ENCODE measurements around the gene SH3BP5L. TPM values are rescaled to one million over a fixed set of nuclear protein-coding genes. Genes with fewer than 3 reads are reported as not detected.

SH3BP5L gene
- total and polyA plus RNA-seq, 2 experiments from 2014 or later, result 14.1 to 34.8 TPM

GRCh38 chr1:248839168-248839555 lies 13.4 kb upstream of the SH3BP5L start:
- peak overlapping the region; percentile 99 for H3K27ac ChIP-seq
- H3K4me3 ChIP-seq, result peak overlapping the region; percentile 89
- H3K9me3 ChIP-seq (ENCODE audit: low read depth), result no peaks in the 10 kb centered on the region
- H3K4me1 ChIP-seq (ENCODE audit: low read depth), result peaks cover 8% of the 10 kb centered on the region
- TF ChIP-seq CTCF (IDR thresholded peaks at IDR 0.05; ENCODE audit: low read depth, low read length), result no peak
- H3K27me3 ChIP-seq, result no peaks in the 10 kb centered on the region
- no peaks in the 10 kb centered on the region for H3K36me3 ChIP-seq
- no peak for DNase-seq (ENCODE audit: low read depth in 1 of 2, low spot score in 1 of 2)

DNA sequence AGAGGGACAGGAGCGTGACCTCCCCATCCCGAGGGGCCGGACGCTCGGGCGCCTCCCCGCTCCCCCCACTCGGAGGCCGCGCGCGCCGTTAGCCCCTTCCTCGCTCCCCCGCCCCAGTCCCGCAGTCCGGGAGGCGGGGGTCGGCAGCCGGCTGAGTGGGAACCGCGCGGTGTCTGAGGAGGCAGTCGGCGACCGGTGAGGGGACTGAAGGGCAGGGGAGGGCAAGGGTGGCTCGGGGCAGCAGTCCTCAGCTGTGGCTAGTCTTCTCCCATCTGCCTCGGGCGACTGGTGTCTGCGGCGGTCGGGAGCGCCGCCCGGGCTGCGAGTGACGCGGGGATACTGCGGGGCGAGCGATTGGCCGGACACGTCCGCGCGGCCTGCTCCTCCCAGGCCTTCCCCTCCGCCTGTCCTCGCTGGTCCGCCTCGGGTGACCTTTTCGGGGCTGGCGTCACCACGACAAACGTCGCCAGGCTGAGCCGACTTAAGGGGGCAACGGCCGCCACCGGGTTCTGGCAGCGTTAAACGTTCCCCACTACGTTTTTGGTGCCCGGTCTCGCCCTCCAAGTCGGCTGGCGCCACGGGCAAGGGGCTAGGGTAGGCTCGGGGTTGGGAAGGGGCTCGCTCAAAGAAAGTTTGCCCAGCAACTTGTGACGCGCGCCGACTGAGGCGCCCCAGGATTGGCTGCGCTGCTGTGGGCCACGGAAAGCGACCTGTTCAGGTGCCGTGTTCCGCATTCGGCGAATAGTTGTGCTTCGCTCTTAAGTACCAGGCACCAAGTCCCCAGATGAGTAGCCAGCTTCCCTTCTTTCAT lies 12.8 kb upstream of the SH3BP5L start:
- TF ChIP-seq CTCF (IDR thresholded peaks at IDR 0.05; ENCODE audit: low read depth, low read length), result no peak
- no peaks in the 10 kb centered on the region for H3K27me3 ChIP-seq
- H3K27ac ChIP-seq, result peak overlapping the region; percentile 99
- peak; percentile 91 to 95 for DNase-seq (ENCODE audit: low read depth in 1 of 2, low spot score in 1 of 2)
- no peaks in the 10 kb centered on the region for H3K9me3 ChIP-seq (ENCODE audit: low read depth)
- peaks cover 8% of the 10 kb centered on the region for H3K4me1 ChIP-seq (ENCODE audit: low read depth)
- no peaks in the 10 kb centered on the region for H3K36me3 ChIP-seq
- peak overlapping the region; percentile 89 for H3K4me3 ChIP-seq

DNA sequence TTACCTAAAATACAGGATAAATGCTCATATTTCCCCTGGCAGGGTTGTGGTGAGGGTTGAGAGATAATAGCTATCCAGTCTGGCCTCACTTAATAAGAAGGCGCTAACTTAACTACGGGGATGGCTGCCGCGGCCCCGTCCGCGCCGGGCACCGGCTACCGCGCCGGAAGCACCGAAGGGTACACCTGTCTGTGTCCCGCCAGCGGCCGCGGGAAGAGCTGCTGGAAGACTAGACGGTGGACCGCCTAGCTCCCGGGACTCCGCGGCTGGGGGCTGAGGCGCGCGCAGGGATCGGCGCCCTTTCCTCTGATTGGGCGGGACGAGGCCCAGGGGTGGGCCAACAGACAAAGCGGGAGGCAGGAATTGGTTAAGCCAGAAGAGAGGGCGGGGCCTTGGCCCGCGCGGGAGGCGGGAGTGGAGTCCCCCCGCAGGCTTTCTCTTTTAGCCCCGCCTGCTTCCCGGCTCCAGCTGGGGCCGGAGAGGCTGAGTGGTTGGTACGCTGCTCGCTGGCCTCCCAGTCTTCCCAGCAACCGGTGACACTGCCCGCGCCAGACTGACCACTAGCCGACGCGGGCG lies 12.2 kb upstream of the SH3BP5L start, which contains the start of gene ZNF672:
Gene ZNF672, plus strand, starts transcription at position 444 of the 576 bp plus-strand sequence. CDS start 9,051 bp downstream, outside the sequence.
- H3K27ac ChIP-seq, result peak within 1 kb of the TSS; percentile 99
- peak; percentile 99 for DNase-seq (ENCODE audit: low read depth in 1 of 2, low spot score in 1 of 2)
- no peaks in the 10 kb centered on the region for H3K9me3 ChIP-seq (ENCODE audit: low read depth)
- H3K4me3 ChIP-seq, result peak within 1 kb of the TSS; percentile 89
- H3K36me3 ChIP-seq, result no peaks in the 10 kb centered on the region
- no peaks in the 10 kb centered on the region for H3K27me3 ChIP-seq
- peaks cover 8% of the 10 kb centered on the region for H3K4me1 ChIP-seq (ENCODE audit: low read depth)
- no peak for TF ChIP-seq CTCF (IDR thresholded peaks at IDR 0.05; ENCODE audit: low read depth, low read length)

- TF ChIP-seq CTCF (IDR thresholded peaks at IDR 0.05; ENCODE audit: low read depth, low read length), result no peak
- Histone ChIP-seq H3K27ac (peak overlapping the region; percentile 51), H3K27me3 (no peaks in the 10 kb centered on the region), H3K9me3 (ENCODE audit: low read depth) (no peaks in the 10 kb centered on the region), H3K4me3 (peak overlapping the region; percentile 89), H3K4me1 (ENCODE audit: low read depth) (peaks cover 8% of the 10 kb centered on the region), H3K36me3 (no peaks in the 10 kb centered on the region)
- no peak for DNase-seq (ENCODE audit: low read depth in 1 of 2, low spot score in 1 of 2)
Measured at GRCh38 chr1:248837045-248837780, 11.5 kb upstream of the SH3BP5L start.

DNA sequence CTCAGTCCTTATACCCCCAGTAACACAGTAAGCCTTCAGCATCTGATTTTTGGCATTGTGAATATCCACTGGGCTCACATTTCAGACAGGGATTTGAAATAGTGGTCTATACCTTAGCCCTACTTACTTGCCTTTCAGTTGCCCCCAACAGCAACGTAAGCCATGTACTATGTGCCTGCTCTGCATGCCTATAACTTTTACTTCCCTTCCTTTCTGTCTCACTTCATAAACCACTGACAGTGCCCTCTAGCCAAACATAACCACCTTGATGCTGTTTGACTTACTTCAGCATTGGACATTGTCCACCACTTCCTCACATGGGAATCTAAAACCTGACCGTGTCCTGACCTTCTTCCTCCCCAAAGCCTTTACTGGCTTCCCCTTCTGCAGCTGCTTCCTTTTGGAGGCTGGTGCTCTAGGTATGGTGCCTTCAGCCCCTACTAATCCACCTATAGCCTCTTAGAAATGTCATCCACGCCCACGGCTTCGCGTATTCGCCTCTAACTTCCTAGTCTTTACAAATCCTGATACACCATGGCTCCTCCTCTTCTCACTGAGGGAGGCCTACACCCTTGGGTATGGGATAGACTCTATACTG lies 8.7 kb upstream of the SH3BP5L start:
- peaks cover 4% of the 10 kb centered on the region for H3K4me1 ChIP-seq (ENCODE audit: low read depth)
- H3K27ac ChIP-seq, result no peak overlapping the region
- DNase-seq (ENCODE audit: low read depth in 1 of 2, low spot score in 1 of 2), result no peak
- H3K9me3 ChIP-seq (ENCODE audit: low read depth), result no peaks in the 10 kb centered on the region
- H3K36me3 ChIP-seq, result no peaks in the 10 kb centered on the region
- no peak overlapping the region for H3K4me3 ChIP-seq
- no peak for TF ChIP-seq CTCF (IDR thresholded peaks at IDR 0.05; ENCODE audit: low read depth, low read length)
- no peaks in the 10 kb centered on the region for H3K27me3 ChIP-seq
